ENCODE results near the gene OR1E2.
A peak's percentile ranks its signal among the peaks of the same experiment; 100 is the strongest.
"Not testable (repeated sequence)": the region's sequence is repeated elsewhere in the genome, so short reads cannot be mapped to it uniquely, and the experiment has no call there.

Gene OR1E2

GRCh38 chr17:3438368-3438767 lies 4.7 kb upstream of the OR1E2 start:
- no peak overlapping the region for H3K4me3 ChIP-seq (replicated peaks in 1 of 2; ENCODE audit: low read depth in 2 of 2, low read length in 2 of 2)
- no peak for DNase-seq (ENCODE audit: low read depth in 2 of 2)
- no peak for TF ChIP-seq CTCF (IDR thresholded peaks at IDR 0.05; ENCODE audit: low read depth, low read length)

- DNase-seq (ENCODE audit: low read depth in 2 of 2) = peak in 1 of 2 donors; percentile 6
- H3K4me3 ChIP-seq (replicated peaks in 1 of 2; ENCODE audit: low read depth in 2 of 2, low read length in 2 of 2) = not testable (repeated sequence)
These were observed 426 bp downstream of the OR1E2 start for GRCh38 chr17:3433215-3433614.

GRCh38 chr17:3418222-3418621 lies 15.4 kb downstream of the OR1E2 start:
- TF ChIP-seq CTCF (IDR thresholded peaks at IDR 0.05; ENCODE audit: low read depth, low read length) = no peak
- no peak for DNase-seq (ENCODE audit: low read depth in 2 of 2)
- H3K4me3 ChIP-seq (replicated peaks in 1 of 2; ENCODE audit: low read depth in 2 of 2, low read length in 2 of 2) = no peak overlapping the region

GRCh38 chr17:3415610-3416009 lies 18.0 kb downstream of the OR1E2 start:
- H3K4me3 ChIP-seq (replicated peaks in 1 of 2; ENCODE audit: low read depth in 2 of 2, low read length in 2 of 2) = no peak overlapping the region
- no peak for DNase-seq (ENCODE audit: low read depth in 2 of 2)
- TF ChIP-seq CTCF (IDR thresholded peaks at IDR 0.05; ENCODE audit: low read depth, low read length) = no peak

- H3K4me3 ChIP-seq (replicated peaks in 1 of 2; ENCODE audit: low read depth in 2 of 2, low read length in 2 of 2) = not testable (repeated sequence)
These were observed 21.4 kb downstream of the OR1E2 start for GRCh38 chr17:3412216-3412615.

GRCh38 chr17:3411070-3411469 lies 22.6 kb downstream of the OR1E2 start, which contains the start of gene OR3A3:
TSS of gene OR3A3 (plus strand) at chr17:3411370.
- no peak within 1 kb of the TSS for H3K4me3 ChIP-seq (replicated peaks in 1 of 2; ENCODE audit: low read depth in 2 of 2, low read length in 2 of 2)
- no peak for DNase-seq (ENCODE audit: low read depth in 2 of 2)
- TF ChIP-seq CTCF (IDR thresholded peaks at IDR 0.05; ENCODE audit: low read depth, low read length) = no peak

More at GRCh38 chr17:3412216-3412615, 21.4 kb downstream of the OR1E2 start:
- not testable (repeated sequence) for DNase-seq (ENCODE audit: low read depth in 2 of 2)

GRCh38 chr17:3403856-3404255 lies 29.8 kb downstream of the OR1E2 start:
- not testable (repeated sequence) for H3K4me3 ChIP-seq (replicated peaks in 1 of 2; ENCODE audit: low read depth in 2 of 2, low read length in 2 of 2); DNase-seq (ENCODE audit: low read depth in 2 of 2)

- no peak for DNase-seq (ENCODE audit: low read depth in 2 of 2)
- TF ChIP-seq CTCF (IDR thresholded peaks at IDR 0.05; ENCODE audit: low read depth, low read length) = no peak
- no peak overlapping the region for H3K4me3 ChIP-seq (replicated peaks in 1 of 2; ENCODE audit: low read depth in 2 of 2, low read length in 2 of 2)
These were observed 31.9 kb downstream of the OR1E2 start for GRCh38 chr17:3401786-3402185.

- TF ChIP-seq CTCF (IDR thresholded peaks at IDR 0.05; ENCODE audit: low read depth, low read length) = no peak
- no peak overlapping the region for H3K4me3 ChIP-seq (replicated peaks in 1 of 2; ENCODE audit: low read depth in 2 of 2, low read length in 2 of 2)
- peak in 1 of 2 donors; percentile 3 for DNase-seq (ENCODE audit: low read depth in 2 of 2)
These were observed 33.6 kb downstream of the OR1E2 start for GRCh38 chr17:3400055-3400454.

Data from cardiac fibroblast (primary cell).